Upper lobe of left lung (tissue), 6 donors: Measurements from ENCODE around the gene C1QL1. TPM values are rescaled to one million over a fixed set of nuclear protein-coding genes. Genes with fewer than 3 reads are reported as not detected.

Experiments
- ATAC-seq, 2 donors: fragments of 200-7000 bp; cut with Tn5 transposase; one replicate each; pipeline ENCODE4 v1.9.1; 2022; ENCODE audit warnings: mild to moderate bottlenecking in 2 of 2, moderate library complexity in 2 of 2; ENCODE audit not compliant: low FRiP score in 2 of 2
- DNase-seq, 2 donors: peaks; one replicate each; pipeline ENCODE4 v3.0.0-alpha.2; 2019 to 2020
- H3K27ac ChIP-seq, 4 donors: fragments of 200-600 bp; sonication (generic); one replicate each; pipeline ENCODE4 v1.5.1; 2016 to 2019
- H3K27me3 ChIP-seq, 4 donors: fragments of 200-600 bp; sonication (generic); one replicate each; pipeline ENCODE4 v1.5.1; 2017 to 2019
- H3K36me3 ChIP-seq, 4 donors: fragments of 200-600 bp; sonication (generic); one replicate each; pipeline ENCODE4 v1.5.1; 2016 to 2019
- H3K4me1 ChIP-seq, 4 donors: fragments of 200-600 bp; sonication (generic); one replicate each; pipeline ENCODE4 v1.5.1; 2018 to 2019
- H3K4me3 ChIP-seq, 4 donors: fragments of 200-600 bp; sonication (generic); one replicate each; pipeline ENCODE4 v1.5.1; 2017 to 2019; ENCODE audit warnings: mild to moderate bottlenecking in 2 of 4, moderate library complexity in 1 of 4
- H3K9me3 ChIP-seq, 4 donors: fragments of 200-600 bp; sonication (generic); one replicate each; pipeline ENCODE4 v1.5.1; 2018 to 2019
- EP300 ChIP-seq, 4 donors: sonication (generic); formaldehyde crosslinking; IDR thresholded peaks; one replicate each; pipeline ENCODE4 v1.5.1; 2017; ENCODE audit warnings: antibody characterized with exemption in 4 of 4, control low read depth in 2 of 4
- POLR2A ChIP-seq, 4 donors: fragments of 450-650 bp; IDR thresholded peaks; one replicate each; pipeline ENCODE4 v1.5.1; 2016 to 2017; ENCODE audit warnings: antibody characterized with exemption in 4 of 4, mild to moderate bottlenecking in 2 of 4
- POLR2AphosphoS5 ChIP-seq, 2 donors: sonication (generic); formaldehyde crosslinking; IDR thresholded peaks; one replicate each; pipeline ENCODE4 v1.5.1; 2017; ENCODE audit warnings: antibody characterized with exemption in 2 of 2
- WGBS, 2 donors: methylation state at CpG; one replicate each; pipeline ENCODE4 v1.1.5; 2017 to 2018; 5-methylcytosine and 5-hydroxymethylcytosine counted together
- total RNA-seq, 6 donors: library from RNA; depleted of rRNA in 4 of 6; stranded (reverse); fragments of >200 nt in 4 of 6; gene quantifications; one replicate each; pipeline versions ENCODE4 v1.1.0 to v1.2.1, GENCODE V29; 2016 to 2021
- TF ChIP-seq, protein P1 (sequence below), 6 experiments: fragments of 450-650 bp in 4 of 6; fragments of 200-600 bp in 2 of 6; sonication (generic) in 2 of 6; IDR thresholded peaks; one replicate each; pipeline ENCODE4 v1.5.1; 2016 to 2019; ENCODE audit warnings: antibody characterized with exemption in 6 of 6
- donor health status: DM: no; HTN: no; CAD: no; lungs with moderate emphysema.
- donor health status: DM: no; HTN: yes; CAD: no; lungs with severe emphysema.

C1QL1 gene
- total RNA-seq, 6 donors from 2014 or later: 0.44 TPM; not detected in 5

DNA sequence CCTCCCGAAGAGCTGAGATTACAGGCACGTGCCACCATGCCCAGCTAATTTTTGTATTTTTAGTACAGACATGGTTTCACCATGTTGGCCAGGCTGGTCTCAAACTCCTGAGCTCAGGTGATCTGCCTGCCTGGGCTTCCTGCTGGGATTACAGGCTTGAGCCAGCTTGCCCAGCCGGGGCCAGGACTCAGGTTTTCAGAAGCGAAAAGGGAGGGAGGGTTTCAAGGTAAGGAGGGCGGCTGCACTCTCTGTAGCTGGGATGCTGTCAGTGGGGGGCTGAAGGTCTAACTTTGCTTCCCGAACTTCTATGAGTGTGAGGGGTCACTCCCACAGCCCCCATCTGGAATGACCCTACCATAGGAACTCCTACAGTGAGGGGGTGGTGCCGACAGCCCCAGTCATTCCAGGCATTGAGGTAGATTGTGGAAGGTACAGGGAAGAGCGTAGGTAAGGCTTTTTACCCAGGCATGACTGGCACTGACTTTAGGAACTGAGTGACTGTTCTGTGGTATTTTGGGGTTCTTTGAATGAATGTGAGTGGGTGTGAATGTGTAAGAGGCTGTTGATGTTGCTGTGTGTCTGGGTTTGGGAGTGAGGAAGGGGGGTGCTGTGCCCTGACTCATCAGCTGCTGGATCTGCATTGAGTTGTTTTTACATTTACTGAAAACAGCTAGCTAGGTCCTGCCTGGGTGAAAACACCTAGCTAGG is 3.8 kb upstream of the C1QL1 start:
- Histone ChIP-seq H3K4me1 (peaks cover 24 to 34% (median 28%) of the 10 kb centered on the region in 4 donors), H3K27ac (no peak overlapping the region), H3K36me3 (no peaks in the 10 kb centered on the region), H3K27me3 (peaks cover 0 to 30% (median 20%) of the 10 kb centered on the region in 4 donors), H3K9me3 (no peaks in the 10 kb centered on the region), H3K4me3 (no peak overlapping the region)
- DNase-seq (no peak), ATAC-seq (no peak)
- 70 to 73% methylated on average over 8 of the region's 8 CpGs for WGBS, 2 donors
- TF ChIP-seq POLR2AphosphoS5 (IDR thresholded peaks at IDR 0.05) (no peak), POLR2A (IDR thresholded peaks at IDR 0.05) (no peak), EP300 (IDR thresholded peaks at IDR 0.05) (no peak)
- TF ChIP-seq, protein P1, sequence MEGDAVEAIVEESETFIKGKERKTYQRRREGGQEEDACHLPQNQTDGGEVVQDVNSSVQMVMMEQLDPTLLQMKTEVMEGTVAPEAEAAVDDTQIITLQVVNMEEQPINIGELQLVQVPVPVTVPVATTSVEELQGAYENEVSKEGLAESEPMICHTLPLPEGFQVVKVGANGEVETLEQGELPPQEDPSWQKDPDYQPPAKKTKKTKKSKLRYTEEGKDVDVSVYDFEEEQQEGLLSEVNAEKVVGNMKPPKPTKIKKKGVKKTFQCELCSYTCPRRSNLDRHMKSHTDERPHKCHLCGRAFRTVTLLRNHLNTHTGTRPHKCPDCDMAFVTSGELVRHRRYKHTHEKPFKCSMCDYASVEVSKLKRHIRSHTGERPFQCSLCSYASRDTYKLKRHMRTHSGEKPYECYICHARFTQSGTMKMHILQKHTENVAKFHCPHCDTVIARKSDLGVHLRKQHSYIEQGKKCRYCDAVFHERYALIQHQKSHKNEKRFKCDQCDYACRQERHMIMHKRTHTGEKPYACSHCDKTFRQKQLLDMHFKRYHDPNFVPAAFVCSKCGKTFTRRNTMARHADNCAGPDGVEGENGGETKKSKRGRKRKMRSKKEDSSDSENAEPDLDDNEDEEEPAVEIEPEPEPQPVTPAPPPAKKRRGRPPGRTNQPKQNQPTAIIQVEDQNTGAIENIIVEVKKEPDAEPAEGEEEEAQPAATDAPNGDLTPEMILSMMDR (IDR thresholded peaks at IDR 0.05): no peak

DNA sequence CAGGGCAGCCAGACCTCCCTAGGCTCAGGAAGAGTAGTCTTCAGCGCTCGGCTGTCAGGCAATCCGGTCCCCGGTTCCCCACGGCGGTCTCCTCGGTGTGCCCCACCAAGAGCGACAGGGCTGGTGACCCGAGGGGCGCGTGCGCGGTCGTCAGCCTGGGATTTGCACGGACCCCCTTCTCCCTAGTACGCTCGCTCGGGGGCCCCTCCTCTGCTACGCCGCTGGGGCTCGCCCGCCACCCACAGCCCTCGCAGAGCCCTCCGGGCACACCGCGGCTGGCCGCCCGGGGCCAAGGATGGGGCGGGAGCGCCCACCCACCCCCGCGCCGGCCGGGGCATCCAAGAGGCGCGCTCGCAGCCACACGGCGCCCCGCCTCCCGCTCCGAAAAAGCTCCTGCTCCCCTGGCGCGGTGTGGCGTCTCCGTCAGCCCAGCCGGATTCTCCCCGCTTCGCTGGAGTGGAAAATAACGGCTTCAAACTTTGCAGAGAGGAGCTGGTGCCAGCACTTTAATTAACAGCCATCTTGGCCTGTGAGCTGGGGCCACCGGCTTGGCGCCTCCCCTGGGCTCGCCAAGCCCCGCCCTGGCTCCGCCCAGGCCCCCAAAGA is 2.1 kb upstream of the C1QL1 start:
- peaks cover 0 to 46% (median 29%) of the 10 kb centered on the region in 4 donors for H3K27me3 ChIP-seq

DNA sequence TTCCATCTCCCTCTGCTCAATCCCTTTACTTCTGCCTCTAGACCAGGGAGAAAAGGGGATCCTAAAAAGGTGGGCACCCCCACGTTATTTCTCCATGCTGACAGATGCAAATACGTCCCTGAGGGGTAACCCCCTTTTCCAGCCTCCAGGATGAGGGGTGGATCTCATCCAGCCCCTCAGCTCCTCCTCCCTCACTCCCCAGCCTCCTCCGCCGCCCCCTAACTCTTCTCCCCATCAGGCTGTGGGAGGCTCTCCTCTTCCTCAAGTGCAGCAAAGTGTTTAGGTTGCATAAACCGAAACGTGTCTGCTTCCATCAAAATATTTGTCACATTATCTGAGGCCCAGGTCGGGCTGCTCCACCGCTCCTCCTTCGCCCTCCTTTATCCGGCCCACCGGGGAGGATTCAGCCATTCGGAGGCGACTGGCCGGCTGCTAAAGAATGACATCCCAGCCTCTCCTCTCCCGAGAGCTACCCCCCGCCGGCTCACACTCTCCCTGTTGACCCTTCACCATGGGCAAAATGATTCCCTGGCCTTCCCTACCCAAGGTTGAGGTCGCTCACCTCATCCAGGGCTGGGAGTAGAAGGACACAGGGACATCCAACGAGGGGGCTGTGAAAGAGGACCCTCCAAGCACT is 1.2 kb upstream of the C1QL1 start:
- DNase-seq: no peak
- H3K9me3 ChIP-seq: no peaks in the 10 kb centered on the region
- H3K4me1 ChIP-seq: peaks cover 24 to 41% (median 30%) of the 10 kb centered on the region in 4 donors
- ATAC-seq: no peak
- H3K4me3 ChIP-seq: peak overlapping the region in 1 of 4 donors; percentile 48
- TF ChIP-seq POLR2AphosphoS5 (IDR thresholded peaks at IDR 0.05) (no peak), EP300 (IDR thresholded peaks at IDR 0.05) (no peak), POLR2A (IDR thresholded peaks at IDR 0.05) (no peak)
- TF ChIP-seq, protein P1 (IDR thresholded peaks at IDR 0.05): no peak
- H3K27me3 ChIP-seq: peaks cover 0 to 46% (median 29%) of the 10 kb centered on the region in 4 donors
- no peak overlapping the region for H3K27ac ChIP-seq
- H3K36me3 ChIP-seq: no peaks in the 10 kb centered on the region
- WGBS, 2 donors: 30 to 36% methylated on average over 17 to 19 of the region's 19 CpGs

More for the DNA sequence above, 2.1 kb upstream of the C1QL1 start:
- Histone ChIP-seq H3K4me1 (peaks cover 24 to 41% (median 30%) of the 10 kb centered on the region in 4 donors), H3K9me3 (no peaks in the 10 kb centered on the region), H3K4me3 (peak overlapping the region in 3 of 4 donors; percentile 21 to 34 (median 31)), H3K27ac (no peak overlapping the region), H3K36me3 (no peaks in the 10 kb centered on the region)
- 3% methylated on average over 21 of the region's 55 CpGs; no CpG with 5 or more reads in 1 of the 2 donors for WGBS, 2 donors
- no peak for TF ChIP-seq EP300 (IDR thresholded peaks at IDR 0.05)
- no peak for TF ChIP-seq POLR2AphosphoS5 (IDR thresholded peaks at IDR 0.05)
- TF ChIP-seq, protein P1 (IDR thresholded peaks at IDR 0.05): no peak
- TF ChIP-seq POLR2A (IDR thresholded peaks at IDR 0.05): no peak
- ATAC-seq: no peak
- DNase-seq: peak in 1 of 2 donors; percentile 87

DNA sequence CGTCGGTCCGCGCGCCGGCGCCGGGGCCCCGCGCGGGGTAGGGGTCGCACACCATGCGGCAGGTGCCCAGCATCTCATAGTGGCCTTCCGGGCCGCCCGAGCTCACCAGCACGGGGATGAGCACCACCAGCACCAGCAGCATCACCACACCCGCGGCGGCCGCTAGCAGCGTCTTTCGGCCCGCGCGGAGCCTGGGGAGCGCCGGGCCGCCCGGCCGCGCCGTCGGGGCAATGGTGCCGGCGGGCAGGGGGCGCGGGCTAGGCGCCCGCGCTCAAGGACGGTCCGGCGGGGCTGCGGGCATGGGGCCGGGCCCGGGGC is 237 bp downstream of the C1QL1 start:
- WGBS, 2 donors: no CpG with 5 or more reads among the region's 47 CpGs

More for the DNA sequence above, 237 bp downstream of the C1QL1 start:
- Histone ChIP-seq H3K27me3 (peaks cover 0 to 46% (median 29%) of the 10 kb centered on the region in 4 donors), H3K4me1 (peaks cover 24 to 41% (median 30%) of the 10 kb centered on the region in 4 donors), H3K27ac (no peak overlapping the region), H3K4me3 (peak overlapping the region in 3 of 4 donors; percentile 33 to 41 (median 35)), H3K9me3 (no peaks in the 10 kb centered on the region), H3K36me3 (no peaks in the 10 kb centered on the region)
- ATAC-seq: no peak
- TF ChIP-seq POLR2AphosphoS5 (IDR thresholded peaks at IDR 0.05) (no peak), POLR2A (IDR thresholded peaks at IDR 0.05) (no peak), EP300 (IDR thresholded peaks at IDR 0.05) (no peak)
- TF ChIP-seq, protein P1 (IDR thresholded peaks at IDR 0.05): no peak
- DNase-seq: no peak
